Measurements from ENCODE around the gene ARL5C. TPM values are rescaled to one million over a fixed set of nuclear protein-coding genes. Genes with fewer than 3 reads are reported as not detected.

ARL5C gene
- polyA plus RNA-seq, 1 donor from 2014 or later = not detected

GRCh38 chr17:39199820-39200069, 33.8 kb upstream of the ARL5C start:
- peak overlapping the region; percentile 85 for H3K4me3 ChIP-seq (ENCODE audit: low read length)
- no peaks in the 10 kb centered on the region for H3F3A ChIP-seq (ENCODE audit: insufficient read depth, low read length, poor library complexity, severe bottlenecking)
- H3K27ac ChIP-seq (ENCODE audit: low read length) = peak overlapping the region; percentile 86
- H2AFZ ChIP-seq (ENCODE audit: low read depth, low read length) = peak overlapping the region; percentile 60
- H3K27me3 ChIP-seq (ENCODE audit: insufficient read depth, low read depth, low read length) = no peaks in the 10 kb centered on the region
- H3K36me3 ChIP-seq (ENCODE audit: insufficient read depth, low read length) = no peaks in the 10 kb centered on the region
- peaks cover 42% of the 10 kb centered on the region for H3K79me2 ChIP-seq (replicated peaks; ENCODE audit: insufficient read depth, low read length)
- peak overlapping the region; percentile 92 for H3K9ac ChIP-seq (ENCODE audit: low read length)
- H3K9me2 ChIP-seq (ENCODE audit: insufficient read depth, low read length) = no peaks in the 10 kb centered on the region
- no peaks in the 10 kb centered on the region for H3K9me3 ChIP-seq (ENCODE audit: low read length)
- no peaks in the 10 kb centered on the region for H4K20me1 ChIP-seq (ENCODE audit: insufficient read depth)
- peak overlapping the region; percentile 42 for H3K4me2 ChIP-seq (ENCODE audit: low read length)
- TF ChIP-seq SMC3 (conservative IDR thresholded peaks at IDR 0.05; ENCODE audit: poor library complexity) (no peak), POLR2AphosphoS5 (IDR thresholded peaks at IDR 0.05) (peak; percentile 79)

GRCh38 chr17:39198186-39198566, 32.2 kb upstream of the ARL5C start:
- peak overlapping the region; percentile 18 for H2AFZ ChIP-seq (ENCODE audit: low read depth, low read length)
- H3K9me3 ChIP-seq (ENCODE audit: low read length) = no peaks in the 10 kb centered on the region
- TF ChIP-seq TAF1 (IDR thresholded peaks at IDR 0.05; ENCODE audit: low read depth) = no peak
- no peak for TF ChIP-seq EP300 (conservative IDR thresholded peaks at IDR 0.05; ENCODE audit: poor library complexity, severe bottlenecking)
- no peak for TF ChIP-seq POLR2AphosphoS5 (IDR thresholded peaks at IDR 0.05)
- no peak for TF ChIP-seq SMC3 (conservative IDR thresholded peaks at IDR 0.05; ENCODE audit: poor library complexity)
- no peak for TF ChIP-seq CTCF (IDR thresholded peaks at IDR 0.05; ENCODE audit: poor library complexity, severe bottlenecking)
- no peak for TF ChIP-seq MXI1 (conservative IDR thresholded peaks at IDR 0.05; ENCODE audit: poor library complexity, severe bottlenecking)
- no peak for TF ChIP-seq EZH2 (IDR thresholded peaks at IDR 0.05; ENCODE audit: borderline replicate concordance, insufficient read depth, low read length, poor library complexity, severe bottlenecking)
- no peaks in the 10 kb centered on the region for H3K36me3 ChIP-seq (ENCODE audit: insufficient read depth, low read length)
- peak overlapping the region; percentile 98 for H3K9ac ChIP-seq (ENCODE audit: low read length)
- peak overlapping the region; percentile 60 for H3K4me2 ChIP-seq (ENCODE audit: low read length)
- no peaks in the 10 kb centered on the region for H3F3A ChIP-seq (ENCODE audit: insufficient read depth, low read length, poor library complexity, severe bottlenecking)
- H3K4me3 ChIP-seq (ENCODE audit: low read length) = peak overlapping the region; percentile 98
- H3K27me3 ChIP-seq (ENCODE audit: insufficient read depth, low read depth, low read length) = no peaks in the 10 kb centered on the region
- H3K9me2 ChIP-seq (ENCODE audit: insufficient read depth, low read length) = no peaks in the 10 kb centered on the region
- peaks cover 6% of the 10 kb centered on the region for H4K20me1 ChIP-seq (ENCODE audit: insufficient read depth)
- H3K79me2 ChIP-seq (replicated peaks; ENCODE audit: insufficient read depth, low read length) = peaks cover 45% of the 10 kb centered on the region
- peak overlapping the region; percentile 97 for H3K27ac ChIP-seq (ENCODE audit: low read length)

- Histone ChIP-seq H3F3A (ENCODE audit: insufficient read depth, low read length, poor library complexity, severe bottlenecking) (no peaks in the 10 kb centered on the region), H3K79me2 (replicated peaks; ENCODE audit: insufficient read depth, low read length) (peaks cover 45% of the 10 kb centered on the region), H3K4me2 (ENCODE audit: low read length) (peak within 1 kb of the TSS; percentile 90), H3K4me3 (ENCODE audit: low read length) (peak within 1 kb of the TSS; percentile 98), H3K9me3 (ENCODE audit: low read length) (no peaks in the 10 kb centered on the region), H4K20me1 (ENCODE audit: insufficient read depth) (peaks cover 6% of the 10 kb centered on the region), H3K27me3 (ENCODE audit: insufficient read depth, low read depth, low read length) (no peaks in the 10 kb centered on the region), H2AFZ (ENCODE audit: low read depth, low read length) (peak within 1 kb of the TSS; percentile 76), H3K9me2 (ENCODE audit: insufficient read depth, low read length) (no peaks in the 10 kb centered on the region), H3K27ac (ENCODE audit: low read length) (peak within 1 kb of the TSS; percentile 97), H3K36me3 (ENCODE audit: insufficient read depth, low read length) (no peaks in the 10 kb centered on the region), H3K9ac (ENCODE audit: low read length) (peak within 1 kb of the TSS; percentile 98)
- peak; percentile 7 for TF ChIP-seq SMC3 (conservative IDR thresholded peaks at IDR 0.05; ENCODE audit: poor library complexity)
- no peak for TF ChIP-seq EP300 (conservative IDR thresholded peaks at IDR 0.05; ENCODE audit: poor library complexity, severe bottlenecking)
- no peak for TF ChIP-seq RAD21 (conservative IDR thresholded peaks at IDR 0.05)
- TF ChIP-seq POLR2AphosphoS5 (IDR thresholded peaks at IDR 0.05) = peak; percentile 89
- peak; percentile 61 for TF ChIP-seq MXI1 (conservative IDR thresholded peaks at IDR 0.05; ENCODE audit: poor library complexity, severe bottlenecking)
- no peak for TF ChIP-seq CTCF (IDR thresholded peaks at IDR 0.05; ENCODE audit: poor library complexity, severe bottlenecking)
- no peak for TF ChIP-seq EZH2 (IDR thresholded peaks at IDR 0.05; ENCODE audit: borderline replicate concordance, insufficient read depth, low read length, poor library complexity, severe bottlenecking)
- peak; percentile 81 for TF ChIP-seq TAF1 (IDR thresholded peaks at IDR 0.05; ENCODE audit: low read depth)
- TF ChIP-seq REST (IDR thresholded peaks at IDR 0.05; ENCODE audit: borderline replicate concordance) = peak; percentile 33
Measured at GRCh38 chr17:39197380-39198185, 31.6 kb upstream of the ARL5C start, which contains the start of gene CACNB1. TSS of gene CACNB1 (minus strand) at chr17:39197669. CDS start at chr17:39197495, 174 bp downstream.
